ENCODE data around the gene SLC38A11. TPM values are rescaled to one million over a fixed set of nuclear protein-coding genes. Genes with fewer than 3 reads are reported as not detected.

The SLC38A11 gene
- polyA plus RNA-seq, 1 donor (not counting 4 experiments of a cell fraction or from before 2014, with no cell fraction given) = not detected

DNA sequence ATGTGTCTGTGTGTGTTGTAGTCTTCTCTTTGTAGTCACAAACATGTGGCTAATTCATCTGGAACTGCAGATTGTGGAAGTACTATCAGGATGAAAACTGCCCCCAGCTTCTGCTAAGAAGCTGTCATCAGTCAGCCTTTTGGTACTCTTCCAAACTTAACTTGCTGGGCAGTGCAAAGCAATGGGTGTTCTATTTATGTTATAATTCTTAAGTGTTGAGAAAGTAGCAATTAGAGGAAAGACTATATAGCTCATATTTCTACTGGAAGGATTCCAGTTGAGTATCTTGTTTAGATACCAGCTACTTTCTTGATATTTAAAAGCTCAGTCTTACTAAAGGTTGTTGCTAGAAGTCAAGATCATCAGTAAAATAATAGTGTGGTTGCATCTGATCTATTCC, 52.1 kb downstream of the SLC38A11 start:
- Histone ChIP-seq H2AFZ (ENCODE audit: control insufficient read depth, low read length) (no peak overlapping the region), H3K27me3 (ENCODE audit: control insufficient read depth, extremely low read depth, insufficient read depth, low read length) (no peaks in the 10 kb centered on the region), H3K9me1 (ENCODE audit: control insufficient read depth, extremely low read depth, insufficient read depth, low read length) (no peaks in the 10 kb centered on the region), H3K27ac (ENCODE audit: control insufficient read depth, insufficient read depth, low read length) (no peak overlapping the region), H3K4me1 (ENCODE audit: control insufficient read depth, extremely low read depth, insufficient read depth, low read length) (peaks cover 6% of the 10 kb centered on the region), H4K20me1 (ENCODE audit: control insufficient read depth, extremely low read depth, insufficient read depth, low read length) (no peaks in the 10 kb centered on the region), H3K4me3 (ENCODE audit: control insufficient read depth in 2 of 3, extremely low read depth in 1 of 3, insufficient read depth in 2 of 3, low read depth in 1 of 3, low read length in 3 of 3) (no peak overlapping the region), H3K4me2 (ENCODE audit: control insufficient read depth, extremely low read depth, insufficient read depth, low read depth, low read length) (no peak overlapping the region), H3K79me2 (ENCODE audit: control insufficient read depth, insufficient read depth, low read length) (no peaks in the 10 kb centered on the region), H3K9ac (ENCODE audit: control insufficient read depth, extremely low read depth, insufficient read depth, low read length) (no peak overlapping the region), H3K9me3 (ENCODE audit: control insufficient read depth, low read depth, low read length) (no peaks in the 10 kb centered on the region), H3K36me3 (ENCODE audit: control insufficient read depth in 2 of 2, extremely low read depth in 1 of 2, insufficient read depth in 2 of 2, low read length in 2 of 2) (no peaks in the 10 kb centered on the region)
- FAIRE-seq (peak; percentile 66), DNase-seq (ENCODE audit: low read depth, low spot score) (no peak)
- no peak for TF ChIP-seq EZH2 (IDR thresholded peaks at IDR 0.05; ENCODE audit: low read length)
- TF ChIP-seq, protein P1, sequence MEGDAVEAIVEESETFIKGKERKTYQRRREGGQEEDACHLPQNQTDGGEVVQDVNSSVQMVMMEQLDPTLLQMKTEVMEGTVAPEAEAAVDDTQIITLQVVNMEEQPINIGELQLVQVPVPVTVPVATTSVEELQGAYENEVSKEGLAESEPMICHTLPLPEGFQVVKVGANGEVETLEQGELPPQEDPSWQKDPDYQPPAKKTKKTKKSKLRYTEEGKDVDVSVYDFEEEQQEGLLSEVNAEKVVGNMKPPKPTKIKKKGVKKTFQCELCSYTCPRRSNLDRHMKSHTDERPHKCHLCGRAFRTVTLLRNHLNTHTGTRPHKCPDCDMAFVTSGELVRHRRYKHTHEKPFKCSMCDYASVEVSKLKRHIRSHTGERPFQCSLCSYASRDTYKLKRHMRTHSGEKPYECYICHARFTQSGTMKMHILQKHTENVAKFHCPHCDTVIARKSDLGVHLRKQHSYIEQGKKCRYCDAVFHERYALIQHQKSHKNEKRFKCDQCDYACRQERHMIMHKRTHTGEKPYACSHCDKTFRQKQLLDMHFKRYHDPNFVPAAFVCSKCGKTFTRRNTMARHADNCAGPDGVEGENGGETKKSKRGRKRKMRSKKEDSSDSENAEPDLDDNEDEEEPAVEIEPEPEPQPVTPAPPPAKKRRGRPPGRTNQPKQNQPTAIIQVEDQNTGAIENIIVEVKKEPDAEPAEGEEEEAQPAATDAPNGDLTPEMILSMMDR (optimal IDR thresholded peaks at IDR 0.05 in 1 of 3, IDR thresholded peaks at IDR 0.05 in 1 of 3, conservative IDR thresholded peaks at IDR 0.05 in 1 of 3; ENCODE audit: extremely low read depth in 1 of 3, insufficient read depth in 2 of 3, low read length in 3 of 3) = no peak
- dilution Hi-C loops (cut with MboI; ENCODE audit: extremely low pct_ligation_motif_present, low sequenced_read_pairs) = no loop called here

DNA sequence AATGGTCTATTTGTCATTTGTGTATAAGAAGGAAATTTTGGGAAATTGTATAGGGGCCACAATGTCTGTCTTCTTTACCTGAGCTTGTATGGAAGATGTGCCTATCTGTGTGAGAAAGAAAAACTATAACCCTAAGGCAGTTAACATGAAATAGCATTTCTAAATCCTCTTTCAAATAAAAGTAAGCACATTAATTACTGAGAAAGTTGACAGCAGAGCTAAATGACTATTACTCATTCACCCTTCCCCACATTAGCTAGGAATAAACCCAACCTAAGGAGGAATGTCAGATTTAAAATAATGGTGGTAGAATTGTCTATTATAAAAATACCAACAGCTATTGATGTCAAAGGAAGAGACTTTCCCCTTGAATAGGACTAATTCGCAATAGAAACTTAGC, 56.2 kb downstream of the SLC38A11 start:
- no peak overlapping the region for H3K27ac ChIP-seq (ENCODE audit: control insufficient read depth, insufficient read depth, low read length)
- TF ChIP-seq, protein P1 (optimal IDR thresholded peaks at IDR 0.05 in 1 of 3, IDR thresholded peaks at IDR 0.05 in 1 of 3, conservative IDR thresholded peaks at IDR 0.05 in 1 of 3; ENCODE audit: extremely low read depth in 1 of 3, insufficient read depth in 2 of 3, low read length in 3 of 3) = no peak
- no peak for TF ChIP-seq EZH2 (IDR thresholded peaks at IDR 0.05; ENCODE audit: low read length)
- peaks cover 29% of the 10 kb centered on the region for H3K4me1 ChIP-seq (ENCODE audit: control insufficient read depth, extremely low read depth, insufficient read depth, low read length)
- H3K36me3 ChIP-seq (ENCODE audit: control insufficient read depth in 2 of 2, extremely low read depth in 1 of 2, insufficient read depth in 2 of 2, low read length in 2 of 2) = no peaks in the 10 kb centered on the region
- no peak for FAIRE-seq
- no peak overlapping the region for H3K4me2 ChIP-seq (ENCODE audit: control insufficient read depth, extremely low read depth, insufficient read depth, low read depth, low read length)
- H3K9me3 ChIP-seq (ENCODE audit: control insufficient read depth, low read depth, low read length) = no peaks in the 10 kb centered on the region
- no peaks in the 10 kb centered on the region for H3K79me2 ChIP-seq (ENCODE audit: control insufficient read depth, insufficient read depth, low read length)
- H3K27me3 ChIP-seq (ENCODE audit: control insufficient read depth, extremely low read depth, insufficient read depth, low read length) = no peaks in the 10 kb centered on the region
- H3K9ac ChIP-seq (ENCODE audit: control insufficient read depth, extremely low read depth, insufficient read depth, low read length) = no peak overlapping the region
- dilution Hi-C loops (cut with MboI; ENCODE audit: extremely low pct_ligation_motif_present, low sequenced_read_pairs) = no loop called here
- no peaks in the 10 kb centered on the region for H4K20me1 ChIP-seq (ENCODE audit: control insufficient read depth, extremely low read depth, insufficient read depth, low read length)
- DNase-seq (ENCODE audit: low read depth, low spot score) = no peak
- no peaks in the 10 kb centered on the region for H3K9me1 ChIP-seq (ENCODE audit: control insufficient read depth, extremely low read depth, insufficient read depth, low read length)
- H3K4me3 ChIP-seq (ENCODE audit: control insufficient read depth in 2 of 3, extremely low read depth in 1 of 3, insufficient read depth in 2 of 3, low read depth in 1 of 3, low read length in 3 of 3) = no peak overlapping the region
- H2AFZ ChIP-seq (ENCODE audit: control insufficient read depth, low read length) = no peak overlapping the region

Data from keratinocyte (primary cell).